ENCODE data around the gene ZNF530. TPM values are rescaled to one million over a fixed set of nuclear protein-coding genes. Genes with fewer than 3 reads are reported as not detected.

ZNF530 gene
- total and polyA plus RNA-seq, 2 donors (not counting 1 experiment from before 2014, with no cell fraction given): 4.3 to 11.2 TPM

DNA sequence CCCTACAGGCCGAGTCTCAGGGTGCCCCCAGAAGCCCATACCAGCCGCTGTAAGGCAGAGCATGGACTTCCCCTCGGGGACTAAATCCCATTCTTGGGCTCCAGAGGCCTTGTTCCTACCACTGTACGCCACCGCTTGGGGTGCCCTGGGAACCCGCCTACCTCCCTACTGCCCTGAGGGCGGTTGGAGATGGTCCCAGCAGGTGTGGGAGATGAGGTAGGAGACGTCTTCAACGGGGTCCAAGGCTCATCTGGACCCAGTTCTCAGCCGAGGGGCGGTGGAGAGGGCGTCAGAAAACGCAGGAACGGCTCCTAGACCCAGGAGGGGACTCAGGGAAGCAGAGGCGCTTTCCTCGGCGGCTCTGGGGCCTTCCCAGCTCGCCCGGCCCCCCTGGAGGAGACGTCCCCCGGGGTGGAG lies 16.6 kb upstream of the ZNF530 start:
- peak overlapping the region; percentile 98 for H2AFZ ChIP-seq (ENCODE audit: insufficient read depth, low read depth, low read length, poor library complexity, severe bottlenecking)
- CTCF ChIA-PET: no interaction called here
- DNase-seq (no peak), ATAC-seq (ENCODE audit: low read depth) (no peak)
- H3K9me3 ChIP-seq (ENCODE audit: control extremely low read depth in 1 of 3, control insufficient read depth in 2 of 3, insufficient read depth in 1 of 3, low read length in 2 of 3): peaks cover 0 to 58% (median 24%) of the 10 kb centered on the region in 3 donors
- TF ChIP-seq, protein P1, sequence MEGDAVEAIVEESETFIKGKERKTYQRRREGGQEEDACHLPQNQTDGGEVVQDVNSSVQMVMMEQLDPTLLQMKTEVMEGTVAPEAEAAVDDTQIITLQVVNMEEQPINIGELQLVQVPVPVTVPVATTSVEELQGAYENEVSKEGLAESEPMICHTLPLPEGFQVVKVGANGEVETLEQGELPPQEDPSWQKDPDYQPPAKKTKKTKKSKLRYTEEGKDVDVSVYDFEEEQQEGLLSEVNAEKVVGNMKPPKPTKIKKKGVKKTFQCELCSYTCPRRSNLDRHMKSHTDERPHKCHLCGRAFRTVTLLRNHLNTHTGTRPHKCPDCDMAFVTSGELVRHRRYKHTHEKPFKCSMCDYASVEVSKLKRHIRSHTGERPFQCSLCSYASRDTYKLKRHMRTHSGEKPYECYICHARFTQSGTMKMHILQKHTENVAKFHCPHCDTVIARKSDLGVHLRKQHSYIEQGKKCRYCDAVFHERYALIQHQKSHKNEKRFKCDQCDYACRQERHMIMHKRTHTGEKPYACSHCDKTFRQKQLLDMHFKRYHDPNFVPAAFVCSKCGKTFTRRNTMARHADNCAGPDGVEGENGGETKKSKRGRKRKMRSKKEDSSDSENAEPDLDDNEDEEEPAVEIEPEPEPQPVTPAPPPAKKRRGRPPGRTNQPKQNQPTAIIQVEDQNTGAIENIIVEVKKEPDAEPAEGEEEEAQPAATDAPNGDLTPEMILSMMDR (IDR thresholded peaks at IDR 0.05): no peak
- no peak for TF ChIP-seq EZH2 (IDR thresholded peaks at IDR 0.05; ENCODE audit: borderline replicate concordance, insufficient read depth, low read depth, low read length, poor library complexity, severe bottlenecking)
- H3K9me3 Mint-ChIP-seq (ENCODE audit: insufficient read depth): peaks cover 10% of the 10 kb centered on the region
- intact Hi-C loops (cut with micrococcal nuclease): loop anchor here (1.0 to 10.0 kb wide), 2 partner anchors 98 to 572 kb away; partner anchors contain the start of genes ZNF329 and ZNF551
- peaks cover 38% of the 10 kb centered on the region for H3K79me2 ChIP-seq (ENCODE audit: control insufficient read depth, insufficient read depth, low read length)
- H3K36me3 ChIP-seq (replicated peaks in 1 of 2; ENCODE audit: control extremely low read depth in 1 of 2, control insufficient read depth in 1 of 2, extremely low read depth in 1 of 2, insufficient read depth in 2 of 2, low read length in 1 of 2): peaks cover 0 to 10% of the 10 kb centered on the region in 2 experiments
- H3K4me3 Mint-ChIP-seq: peak overlapping the region; percentile 99
- POLR2A ChIA-PET: no interaction called here
- peak overlapping the region; percentile 86 to 88 for H3K27ac ChIP-seq (ENCODE audit: low read length in 2 of 2)
- peaks cover 21 to 31% of the 10 kb centered on the region in 2 donors for H3K4me1 ChIP-seq (ENCODE audit: control insufficient read depth in 2 of 2, insufficient read depth in 2 of 2, low read length in 2 of 2)
- peak overlapping the region; percentile 83 for H3K9ac ChIP-seq (ENCODE audit: low read length)
- H3K4me3 ChIP-seq (ENCODE audit: control extremely low read depth in 1 of 5, extremely low read depth in 1 of 5, insufficient read depth in 1 of 5, low read depth in 2 of 5, low read length in 4 of 5): peak overlapping the region in 4 of 5 experiments; percentile 75 to 92 (median 82)
- no peaks in the 10 kb centered on the region for H3K27me3 ChIP-seq (replicated peaks in 1 of 4; ENCODE audit: control extremely low read depth in 1 of 4, control insufficient read depth in 3 of 4, insufficient read depth in 4 of 4, low read length in 3 of 4)
- no peaks in the 10 kb centered on the region for H3K27me3 Mint-ChIP-seq
- H3K4me1 Mint-ChIP-seq: peaks cover 25% of the 10 kb centered on the region
- 56% methylated on average over 21 of the region's 21 CpGs for WGBS (ENCODE audit: insufficient coverage)
- H3K4me2 ChIP-seq (replicated peaks; ENCODE audit: low read depth, low read length, poor library complexity, severe bottlenecking): peak overlapping the region; percentile 92
- H4K20me1 ChIP-seq (ENCODE audit: control insufficient read depth, insufficient read depth, low read length, poor library complexity, severe bottlenecking): no peaks in the 10 kb centered on the region
- H3K27ac Mint-ChIP-seq: peak overlapping the region; percentile 96
